Activated T-cell treated with anti-CD3 and anti-CD28 coated beads, Interleukin-2, amount 50 U/mL, for 1 hour (primary cell): Measurements from ENCODE around the gene C17orf113.
A peak's percentile ranks its signal among the peaks of the same experiment; 100 is the strongest.

Source experiments
- DNase-seq: peaks from one replicate; pipeline ENCODE4 v3.0.0-alpha.2; 2020

The C17orf113 gene

DNA sequence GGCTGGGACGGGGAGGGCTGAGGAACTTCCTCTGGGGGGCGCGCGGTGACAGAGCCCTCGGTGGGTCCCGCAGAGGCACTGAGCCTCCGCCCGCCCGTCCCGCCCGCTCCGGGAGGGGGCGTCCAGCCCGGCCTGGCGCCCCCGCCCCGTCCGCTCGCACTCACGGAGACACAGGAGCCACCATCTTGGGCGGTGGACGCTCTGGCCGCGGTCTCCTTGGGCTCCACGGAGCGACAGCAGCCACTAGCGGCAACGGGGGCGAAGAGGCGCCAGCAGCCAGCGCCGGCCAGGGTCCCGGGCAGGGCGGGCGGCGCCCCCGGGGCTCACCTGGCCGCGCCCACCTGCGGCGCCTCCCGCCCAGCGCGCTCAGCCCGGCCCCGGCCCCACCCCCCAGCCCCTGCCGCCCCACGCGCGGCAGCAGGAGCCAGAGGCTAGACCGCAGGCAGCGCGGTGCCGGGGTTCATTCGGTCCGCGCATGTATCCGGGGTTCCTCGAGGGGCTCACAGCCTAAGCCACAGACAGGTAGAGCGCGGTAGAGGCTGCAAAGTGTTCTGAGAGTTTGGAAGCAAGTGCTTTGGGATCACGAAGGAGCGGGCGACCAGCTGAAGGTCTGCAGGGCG lies at the start of gene C17orf113:
Gene C17orf113 (minus strand): TSS at position 209 of the 620 bp plus-strand sequence. CDS start 7,225 bp downstream, outside the sequence.
- peak; percentile 59 for DNase-seq

- no peak for DNase-seq
Measured at GRCh38 chr17:42098730-42099399, 48.5 kb upstream of the C17orf113 start.

DNA sequence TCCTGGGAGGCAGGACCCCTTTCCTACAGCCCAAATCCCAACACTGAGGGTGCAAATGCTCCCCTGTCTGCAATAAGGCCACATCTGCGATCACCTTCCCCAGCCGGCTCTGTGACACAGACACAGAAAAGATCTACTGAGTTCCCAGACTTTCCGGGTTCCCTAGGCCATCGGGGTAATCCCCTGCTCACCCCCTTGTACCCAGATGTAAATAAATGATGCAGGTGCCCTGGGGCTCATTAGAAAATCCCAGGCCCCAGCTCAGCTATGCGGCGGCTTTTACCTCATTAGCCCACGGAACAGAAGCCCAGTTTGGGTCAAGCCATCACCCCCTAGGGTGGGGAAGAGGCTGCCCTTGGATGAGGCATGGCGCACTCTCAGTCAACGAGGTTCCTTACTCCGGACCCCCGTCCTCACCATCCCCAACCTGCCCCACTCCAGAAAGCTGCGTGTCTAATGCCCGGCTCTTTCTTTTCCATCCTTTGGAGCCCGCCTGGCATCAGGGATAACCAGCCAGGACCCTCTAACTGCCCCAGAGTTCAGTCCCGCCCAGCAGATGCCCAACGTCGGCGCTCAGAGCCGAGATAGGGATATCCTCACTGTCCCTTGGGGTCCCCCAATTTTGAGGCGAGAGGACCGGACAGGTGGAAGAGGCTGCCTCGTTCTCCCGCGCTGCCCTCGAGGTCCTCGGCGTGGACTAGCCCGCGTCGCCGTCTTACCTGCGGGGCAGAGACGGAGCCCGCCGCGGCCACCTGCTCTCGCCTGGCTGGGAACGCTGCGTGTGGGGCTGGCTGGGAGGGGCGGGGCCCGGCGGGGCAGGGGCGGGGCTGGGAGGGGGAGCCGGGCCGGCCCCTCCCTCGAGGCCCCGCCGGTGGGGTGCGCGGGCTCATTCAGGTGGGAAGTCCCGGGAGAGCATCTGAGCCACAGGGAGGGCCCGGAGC lies 47.6 kb upstream of the C17orf113 start, which contains the start of gene ZNF385C:
Gene ZNF385C (minus strand): TSS at position 783 of the 941 bp plus-strand sequence. CDS start 35,417 bp downstream, outside the sequence.
- peak; percentile 57 for DNase-seq

DNA sequence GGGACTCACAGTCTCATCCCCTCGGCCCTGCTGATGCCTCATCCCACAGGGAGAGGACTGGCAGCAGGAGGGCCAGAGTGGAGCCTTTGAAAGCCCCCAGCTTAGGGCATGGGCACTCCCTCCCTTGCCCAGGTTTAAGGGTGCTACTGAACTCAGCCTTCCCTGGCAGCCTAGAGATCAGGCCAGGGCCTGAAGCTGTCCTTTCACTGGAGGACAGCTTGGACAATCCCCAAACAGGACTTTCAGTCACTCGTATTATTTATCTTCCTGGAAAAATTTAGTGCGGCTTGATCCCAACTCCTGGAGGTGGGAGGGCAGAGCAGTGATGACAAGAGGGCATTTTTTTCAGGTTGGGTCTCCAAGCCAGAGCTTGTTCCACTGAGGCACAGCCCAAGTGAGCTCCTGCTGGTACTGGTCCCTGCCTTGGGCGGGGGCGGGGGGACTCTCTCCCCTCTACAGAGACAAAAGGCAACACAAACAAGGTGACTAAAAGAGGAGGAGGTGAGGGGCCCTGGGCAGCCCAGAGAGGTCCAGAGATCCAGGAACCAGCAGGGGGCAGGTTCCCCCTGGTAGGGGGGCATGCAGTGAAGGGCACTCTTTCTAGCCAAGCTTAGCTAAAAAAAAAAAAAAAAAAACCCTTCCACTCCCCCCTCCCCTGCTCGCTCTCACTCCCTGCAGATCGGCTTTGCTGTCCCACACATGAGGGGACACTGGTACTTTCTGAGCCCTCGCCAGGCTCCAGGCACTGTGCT lies 46.1 kb upstream of the C17orf113 start:
- no peak for DNase-seq

GRCh38 chr17:42094375-42095069 lies 44.1 kb upstream of the C17orf113 start:
- no peak for DNase-seq

GRCh38 chr17:42092939-42093338 lies 42.5 kb upstream of the C17orf113 start:
- no peak for DNase-seq

- no peak for DNase-seq
Measured at GRCh38 chr17:42090964-42091790, 40.8 kb upstream of the C17orf113 start.

DNA sequence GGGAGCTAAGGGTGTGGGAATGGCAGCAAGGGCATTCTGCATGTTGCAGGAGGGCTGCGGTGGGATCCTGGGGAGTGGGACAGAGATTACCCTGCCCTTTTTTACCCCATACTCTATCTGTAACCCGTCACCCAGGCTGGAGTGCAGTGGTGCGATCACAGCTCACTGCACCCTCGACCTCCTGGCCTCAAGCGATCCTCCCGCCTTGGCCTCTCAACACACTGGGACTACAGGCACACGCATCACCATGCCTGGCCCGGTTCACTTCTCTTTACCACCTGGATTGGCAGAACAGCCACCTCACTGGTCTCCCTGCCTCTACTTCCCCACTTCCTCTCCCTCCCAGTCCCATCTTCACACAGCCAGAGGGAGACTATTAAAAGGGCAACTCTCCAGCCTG lies 38.3 kb upstream of the C17orf113 start:
- no peak for DNase-seq

DNA sequence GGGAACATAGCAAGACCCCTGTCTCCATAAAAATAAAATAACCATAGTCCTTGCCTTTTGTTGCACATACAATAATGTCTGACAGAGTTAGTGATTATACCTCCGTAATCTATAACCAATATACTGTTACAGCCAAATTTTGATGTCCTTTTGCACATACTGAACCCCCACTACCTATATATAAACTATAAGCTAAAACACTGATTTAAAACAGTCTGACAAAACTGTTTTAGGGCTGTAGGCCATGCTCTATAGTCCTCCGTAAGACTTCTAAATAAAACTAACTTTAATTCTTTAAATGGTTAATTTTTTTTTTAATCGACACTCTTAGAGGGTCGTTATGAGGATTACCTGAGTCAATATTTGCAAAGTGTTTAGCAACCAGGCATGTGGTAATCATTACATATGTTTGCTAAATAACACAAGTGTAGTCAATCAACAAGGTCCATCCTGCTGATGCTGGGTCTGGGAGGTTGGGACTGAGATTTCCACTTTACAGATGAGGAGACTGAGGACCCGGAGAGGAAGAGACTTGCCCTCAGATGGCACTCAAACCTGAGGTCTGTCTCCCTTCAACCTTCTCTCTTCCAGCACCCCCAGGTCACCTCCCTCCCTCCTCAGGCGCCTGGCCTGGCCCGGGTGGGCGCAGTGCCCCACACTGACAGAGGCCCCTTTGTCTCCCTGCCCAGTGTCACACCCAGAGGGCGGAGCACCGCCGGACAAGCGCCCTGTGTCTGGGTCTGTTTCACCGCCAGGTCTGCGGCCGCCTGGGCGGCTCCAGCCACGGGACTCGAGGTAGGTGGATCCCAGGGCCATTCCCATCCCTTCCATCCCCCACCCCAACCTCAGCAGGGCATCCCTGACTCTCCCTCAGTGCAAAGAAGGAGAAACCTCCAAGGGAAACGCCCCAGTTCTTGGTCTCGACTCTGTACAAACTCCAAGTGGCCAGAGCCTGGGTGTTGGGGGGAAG lies 37.6 kb upstream of the C17orf113 start:
- no peak for DNase-seq

- no peak for DNase-seq
Measured at GRCh38 chr17:42087042-42087701, 36.8 kb upstream of the C17orf113 start.

GRCh38 chr17:42081516-42082129 lies 31.2 kb upstream of the C17orf113 start:
- no peak for DNase-seq

- no peak for DNase-seq
Measured at GRCh38 chr17:42079541-42079940, 29.1 kb upstream of the C17orf113 start.

DNA sequence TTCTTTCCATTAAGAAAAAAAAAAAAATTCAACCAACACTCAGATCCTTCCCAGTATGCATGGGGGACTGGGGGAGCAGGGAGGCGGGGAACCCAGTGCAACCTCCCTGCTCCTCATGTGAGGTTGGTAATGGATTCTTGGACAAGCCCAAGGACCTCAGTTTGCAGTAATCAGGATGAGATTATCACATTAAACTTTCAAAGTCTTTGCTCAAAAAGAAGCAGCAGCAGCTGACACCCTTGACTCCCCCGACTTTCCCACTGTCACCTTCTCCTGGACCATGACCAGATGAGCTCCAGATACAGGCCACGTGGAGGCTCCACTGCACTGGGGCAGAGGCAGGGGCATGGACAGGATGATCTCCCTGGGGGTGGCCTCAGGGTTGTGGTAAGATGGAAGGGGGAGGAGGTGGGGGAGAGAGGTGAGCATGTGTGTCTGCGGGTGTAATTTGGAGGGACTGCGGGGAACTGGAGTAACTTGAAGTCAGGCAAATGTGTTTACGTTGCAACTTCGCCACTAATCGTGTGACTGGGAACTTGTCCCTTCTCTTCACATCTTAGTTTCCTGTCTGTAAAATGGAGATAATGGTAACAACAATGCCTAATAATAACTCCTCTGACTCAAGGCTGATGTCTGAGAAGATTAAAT lies 28.1 kb upstream of the C17orf113 start:
- DNase-seq, result no peak

DNA sequence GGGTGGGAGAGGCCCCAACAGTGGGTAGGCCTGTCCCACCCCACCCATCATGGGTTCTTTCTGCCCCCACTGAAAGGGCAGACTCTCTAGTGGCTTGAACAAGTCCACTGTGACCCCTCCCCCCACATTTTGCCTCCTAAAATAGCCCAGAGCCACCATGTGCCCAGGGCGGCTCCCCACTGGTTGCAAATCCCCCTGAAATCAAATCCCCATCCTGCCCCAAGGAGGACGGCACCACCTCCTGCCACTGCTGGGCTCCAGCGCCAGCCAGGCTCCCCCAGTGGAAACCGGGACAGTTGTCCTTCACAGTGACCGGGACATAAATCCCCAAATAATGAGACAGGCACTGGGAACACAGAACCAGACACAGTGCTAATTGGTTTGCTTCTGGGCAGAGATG lies 27.4 kb upstream of the C17orf113 start:
- no peak for DNase-seq

DNA sequence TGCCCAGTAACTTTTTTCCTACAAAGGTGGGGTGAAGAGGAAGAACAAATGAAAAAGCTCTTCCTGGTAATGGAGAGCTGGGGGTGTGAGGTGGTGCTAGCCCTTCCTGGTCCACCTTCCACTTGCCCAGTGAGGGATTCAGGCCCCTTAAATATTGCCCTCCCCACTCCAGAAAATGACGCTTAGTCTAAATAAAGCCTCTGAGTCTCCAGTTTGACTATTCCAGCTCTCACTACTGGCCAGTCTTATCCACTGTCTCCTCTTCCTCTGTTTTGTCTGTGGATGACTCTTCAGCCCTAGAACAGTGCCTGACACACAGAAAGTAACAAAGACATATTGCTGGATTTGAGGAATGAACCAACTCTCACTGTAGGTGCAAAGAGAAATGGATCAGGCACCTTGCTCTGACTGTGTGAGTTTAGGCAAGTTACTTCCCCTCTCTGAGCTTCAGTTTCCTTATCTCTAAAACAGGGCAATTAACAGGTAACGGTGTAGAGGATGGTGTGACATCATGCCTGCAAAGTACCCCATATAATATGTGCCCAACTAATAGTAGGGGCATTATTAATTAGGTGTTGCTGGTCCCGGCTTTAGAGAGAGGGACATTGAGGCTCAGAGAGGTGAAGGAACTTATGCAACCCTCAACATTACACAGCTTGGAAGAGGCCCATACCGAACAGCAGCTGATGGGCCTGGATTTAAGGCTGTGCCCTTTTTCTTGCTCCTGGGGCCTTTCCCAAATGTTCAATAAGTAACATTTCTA lies 26.6 kb upstream of the C17orf113 start:
- DNase-seq, result no peak

- no peak for DNase-seq
Measured at GRCh38 chr17:42075789-42076188, 25.4 kb upstream of the C17orf113 start.
